ENCODE measurements around the gene ADAMTS10. TPM values are rescaled to one million over a fixed set of nuclear protein-coding genes. Genes with fewer than 3 reads are reported as not detected.

ADAMTS10 gene
- total RNA-seq, 1 experiment from 2014 or later: 10.2 TPM

- Histone ChIP-seq H3K79me2 (ENCODE audit: insufficient read depth, low read length) (no peaks in the 10 kb centered on the region), H4K20me1 (ENCODE audit: insufficient read depth) (no peaks in the 10 kb centered on the region), H3K9ac (ENCODE audit: low read length) (no peak overlapping the region), H3K9me3 (ENCODE audit: control insufficient read depth in 1 of 2, insufficient read depth in 1 of 2, low read depth in 1 of 2, low read length in 2 of 2) (no peaks in the 10 kb centered on the region), H3K27ac (ENCODE audit: low read depth, low read length) (no peak overlapping the region), H3K4me2 (ENCODE audit: low read length) (peak overlapping the region; percentile 47; the same call in 1 of the 2 replicates), H3K9me2 (ENCODE audit: insufficient read depth) (no peaks in the 10 kb centered on the region), H3K4me3 (replicated peaks in 1 of 2; ENCODE audit: low read depth in 1 of 2, low read length in 2 of 2) (no peak overlapping the region), H3K27me3 (ENCODE audit: insufficient read depth, low read length) (peaks cover 7% of the 10 kb centered on the region; the same call in 1 of the 2 replicates), H3K4me1 (ENCODE audit: control insufficient read depth in 1 of 2, insufficient read depth in 2 of 2, low read length in 2 of 2) (peaks cover 19 to 29% of the 10 kb centered on the region in 2 experiments), H2AFZ (ENCODE audit: low read depth, low read length, poor library complexity, severe bottlenecking) (no peak overlapping the region), H3K36me3 (ENCODE audit: control insufficient read depth in 1 of 2, insufficient read depth in 2 of 2, low read length in 2 of 2) (no peaks in the 10 kb centered on the region)
- TF ChIP-seq FOSL1 (IDR thresholded peaks at IDR 0.05; ENCODE audit: low read depth) (no peak), ZFX (IDR thresholded peaks at IDR 0.05) (no peak), ATF3 (IDR thresholded peaks at IDR 0.05) (no peak), SRF (IDR thresholded peaks at IDR 0.05; ENCODE audit: low read depth) (no peak), SIN3A (IDR thresholded peaks at IDR 0.05; ENCODE audit: low read depth) (no peak), TCF7L2 (IDR thresholded peaks at IDR 0.05; ENCODE audit: borderline replicate concordance, extremely low read depth, insufficient read depth, insufficient read length) (no peak), SP1 (IDR thresholded peaks at IDR 0.05; ENCODE audit: low read depth) (no peak), ELF1 (IDR thresholded peaks at IDR 0.05; ENCODE audit: borderline replicate concordance, low read depth) (no peak), POLR2A (IDR thresholded peaks at IDR 0.05; ENCODE audit: borderline replicate concordance, extremely low read depth, insufficient read depth, insufficient read length) (no peak), CEBPB (IDR thresholded peaks at IDR 0.05; ENCODE audit: low read depth) (no peak), POLR2AphosphoS5 (IDR thresholded peaks at IDR 0.05; ENCODE audit: low read depth, low read length) (no peak), EZH2 (IDR thresholded peaks at IDR 0.05) (no peak), CBX3 (IDR thresholded peaks at IDR 0.05; ENCODE audit: low read depth) (no peak), EGR1 (IDR thresholded peaks at IDR 0.05; ENCODE audit: low read depth) (no peak), JUND (IDR thresholded peaks at IDR 0.05) (no peak)
- TF ChIP-seq, protein P1, sequence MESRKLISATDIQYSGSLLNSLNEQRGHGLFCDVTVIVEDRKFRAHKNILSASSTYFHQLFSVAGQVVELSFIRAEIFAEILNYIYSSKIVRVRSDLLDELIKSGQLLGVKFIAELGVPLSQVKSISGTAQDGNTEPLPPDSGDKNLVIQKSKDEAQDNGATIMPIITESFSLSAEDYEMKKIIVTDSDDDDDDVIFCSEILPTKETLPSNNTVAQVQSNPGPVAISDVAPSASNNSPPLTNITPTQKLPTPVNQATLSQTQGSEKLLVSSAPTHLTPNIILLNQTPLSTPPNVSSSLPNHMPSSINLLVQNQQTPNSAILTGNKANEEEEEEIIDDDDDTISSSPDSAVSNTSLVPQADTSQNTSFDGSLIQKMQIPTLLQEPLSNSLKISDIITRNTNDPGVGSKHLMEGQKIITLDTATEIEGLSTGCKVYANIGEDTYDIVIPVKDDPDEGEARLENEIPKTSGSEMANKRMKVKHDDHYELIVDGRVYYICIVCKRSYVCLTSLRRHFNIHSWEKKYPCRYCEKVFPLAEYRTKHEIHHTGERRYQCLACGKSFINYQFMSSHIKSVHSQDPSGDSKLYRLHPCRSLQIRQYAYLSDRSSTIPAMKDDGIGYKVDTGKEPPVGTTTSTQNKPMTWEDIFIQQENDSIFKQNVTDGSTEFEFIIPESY (IDR thresholded peaks at IDR 0.05; ENCODE audit: extremely low read depth, insufficient replicate concordance, low read length): no peak
- TF ChIP-seq, protein P2, sequence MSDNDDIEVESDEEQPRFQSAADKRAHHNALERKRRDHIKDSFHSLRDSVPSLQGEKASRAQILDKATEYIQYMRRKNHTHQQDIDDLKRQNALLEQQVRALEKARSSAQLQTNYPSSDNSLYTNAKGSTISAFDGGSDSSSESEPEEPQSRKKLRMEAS (IDR thresholded peaks at IDR 0.05): no peak
- no TSS peak for BruUV-seq (replicated peaks)
- POLR2A ChIA-PET: no interaction called here
- ATAC-seq: no peak
- intact Hi-C loops (cut with micrococcal nuclease): loop anchor here (5.0 to 10.0 kb wide), 2 partner anchors 224 to 312 kb away; no protein-coding TSS in a partner anchor
- no peak for DNase-seq (ENCODE audit: low read depth, low spot score)
- RAD21 ChIA-PET (ENCODE audit: low non-redundant PET in 1 of 2, low total read pairs in 2 of 2, uncharacterized antibody in 2 of 2, unreplicated experiment in 2 of 2): no interaction called here
- CTCF ChIA-PET: no interaction called here
Observed at GRCh38 chr19:8576273-8576993, 34.1 kb downstream of the ADAMTS10 start.
